HG03066 (cell line): ENCODE data around the gene RLBP1.

ENCODE experiments used
- ATAC-seq: cut with Tn5 transposase; IDR thresholded peaks from one replicate; pipeline ENCODE4 v1.9.1; 2021; ENCODE audit warnings: low read depth; ENCODE audit not compliant: unreplicated experiment

The RLBP1 gene

GRCh38 chr15:89208256-89208655 is 13.1 kb downstream of the RLBP1 start:
- no peak for ATAC-seq

GRCh38 chr15:89206908-89207331 is 14.5 kb downstream of the RLBP1 start:
- ATAC-seq: peak; percentile 77

GRCh38 chr15:89205991-89206585 is 15.3 kb downstream of the RLBP1 start:
- no peak for ATAC-seq

GRCh38 chr15:89203705-89204273 is 17.6 kb downstream of the RLBP1 start:
- ATAC-seq: no peak

- no peak for ATAC-seq
Measured at GRCh38 chr15:89201465-89202005, 19.8 kb downstream of the RLBP1 start.

GRCh38 chr15:89200182-89200581 is 21.2 kb downstream of the RLBP1 start:
- no peak for ATAC-seq

GRCh38 chr15:89199746-89200145 is 21.6 kb downstream of the RLBP1 start:
- no peak for ATAC-seq

GRCh38 chr15:89198934-89199333 is 22.4 kb downstream of the RLBP1 start:
- no peak for ATAC-seq

GRCh38 chr15:89198196-89198595 is 23.2 kb downstream of the RLBP1 start:
- ATAC-seq: no peak

GRCh38 chr15:89197503-89197971 is 23.8 kb downstream of the RLBP1 start:
- ATAC-seq: no peak

- no peak for ATAC-seq
Measured at GRCh38 chr15:89196994-89197393, 24.4 kb downstream of the RLBP1 start.

- ATAC-seq: no peak
Measured at GRCh38 chr15:89196241-89196640, 25.1 kb downstream of the RLBP1 start.

- ATAC-seq: no peak
Measured at GRCh38 chr15:89195836-89196235, 25.5 kb downstream of the RLBP1 start.

- ATAC-seq: no peak
Measured at GRCh38 chr15:89194608-89195007, 26.8 kb downstream of the RLBP1 start.

- no peak for ATAC-seq
Measured at GRCh38 chr15:89192766-89193165, 28.6 kb downstream of the RLBP1 start.

- no peak for ATAC-seq
Measured at GRCh38 chr15:89192136-89192535, 29.2 kb downstream of the RLBP1 start.

- no peak for ATAC-seq
Measured at GRCh38 chr15:89187986-89188514, 33.3 kb downstream of the RLBP1 start.

GRCh38 chr15:89187301-89187985 is 33.9 kb downstream of the RLBP1 start:
- no peak for ATAC-seq

- no peak for ATAC-seq
Measured at GRCh38 chr15:89186803-89187202, 34.6 kb downstream of the RLBP1 start.

- no peak for ATAC-seq
Measured at GRCh38 chr15:89184886-89185526, 36.4 kb downstream of the RLBP1 start.

GRCh38 chr15:89184357-89184756 is 37.0 kb downstream of the RLBP1 start:
- no peak for ATAC-seq
